ENCODE data around the gene PEX7.

Gene PEX7

GRCh38 chr6:136918706-136919105 is 96.3 kb downstream of the PEX7 start:
- Histone ChIP-seq H3K4me2 (ENCODE audit: low read depth, low read length) (no peak overlapping the region), H4K20me1 (ENCODE audit: insufficient read depth, low read length) (no peaks in the 10 kb centered on the region), H3K27ac (ENCODE audit: low read length) (no peak overlapping the region), H3F3A (ENCODE audit: insufficient read depth, low read length) (no peaks in the 10 kb centered on the region), H3K36me3 (replicated peaks; ENCODE audit: insufficient read depth, low read length) (no peaks in the 10 kb centered on the region), H3K9ac (ENCODE audit: low read length) (no peak overlapping the region), H3K79me2 (ENCODE audit: low read length) (no peaks in the 10 kb centered on the region), H2AFZ (ENCODE audit: low read length) (no peak overlapping the region), H3K9me3 (replicated peaks; ENCODE audit: insufficient read depth, low read length) (no peaks in the 10 kb centered on the region), H3K27me3 (replicated peaks; ENCODE audit: insufficient read depth, low read length) (peaks cover 14% of the 10 kb centered on the region), H3K4me3 (ENCODE audit: low read length) (no peak overlapping the region), H3K4me1 (ENCODE audit: low read length) (no peaks in the 10 kb centered on the region), H3K9me2 (replicated peaks; ENCODE audit: insufficient read depth, low read length) (no peaks in the 10 kb centered on the region)
- DNase-seq: no peak
- TF ChIP-seq EZH2 (optimal IDR thresholded peaks at IDR 0.05; ENCODE audit: low read depth, low read length) (no peak), CTCF (IDR thresholded peaks at IDR 0.05; ENCODE audit: low read length) (no peak), EZH2phosphoT487 (IDR thresholded peaks at IDR 0.05; ENCODE audit: low read length) (no peak)

GRCh38 chr6:136920216-136920615 is 97.8 kb downstream of the PEX7 start:
- Histone ChIP-seq H3K9ac (ENCODE audit: low read length) (no peak overlapping the region), H4K20me1 (ENCODE audit: insufficient read depth, low read length) (no peaks in the 10 kb centered on the region), H3K27me3 (replicated peaks; ENCODE audit: insufficient read depth, low read length) (peaks cover 14% of the 10 kb centered on the region), H3K27ac (ENCODE audit: low read length) (no peak overlapping the region), H3K4me2 (ENCODE audit: low read depth, low read length) (no peak overlapping the region), H3K9me2 (replicated peaks; ENCODE audit: insufficient read depth, low read length) (no peaks in the 10 kb centered on the region), H2AFZ (ENCODE audit: low read length) (no peak overlapping the region), H3K4me3 (ENCODE audit: low read length) (no peak overlapping the region), H3K36me3 (replicated peaks; ENCODE audit: insufficient read depth, low read length) (no peaks in the 10 kb centered on the region), H3K9me3 (replicated peaks; ENCODE audit: insufficient read depth, low read length) (no peaks in the 10 kb centered on the region), H3K79me2 (ENCODE audit: low read length) (no peaks in the 10 kb centered on the region), H3K4me1 (ENCODE audit: low read length) (no peaks in the 10 kb centered on the region), H3F3A (ENCODE audit: insufficient read depth, low read length) (no peaks in the 10 kb centered on the region)
- DNase-seq: no peak
- no peak for TF ChIP-seq CTCF (IDR thresholded peaks at IDR 0.05; ENCODE audit: low read length)
- no peak for TF ChIP-seq EZH2 (optimal IDR thresholded peaks at IDR 0.05; ENCODE audit: low read depth, low read length)
- no peak for TF ChIP-seq EZH2phosphoT487 (IDR thresholded peaks at IDR 0.05; ENCODE audit: low read length)

GRCh38 chr6:136920671-136921380 is 98.4 kb downstream of the PEX7 start:
- DNase-seq: no peak
- no peak overlapping the region for H3K27ac ChIP-seq (ENCODE audit: low read length)
- no peaks in the 10 kb centered on the region for H3K4me1 ChIP-seq (ENCODE audit: low read length)
- no peak overlapping the region for H3K4me3 ChIP-seq (ENCODE audit: low read length)
- no peaks in the 10 kb centered on the region for H3F3A ChIP-seq (ENCODE audit: insufficient read depth, low read length)
- no peak overlapping the region for H2AFZ ChIP-seq (ENCODE audit: low read length)
- no peaks in the 10 kb centered on the region for H3K36me3 ChIP-seq (replicated peaks; ENCODE audit: insufficient read depth, low read length)
- H4K20me1 ChIP-seq (ENCODE audit: insufficient read depth, low read length): no peaks in the 10 kb centered on the region
- no peaks in the 10 kb centered on the region for H3K79me2 ChIP-seq (ENCODE audit: low read length)
- no peak overlapping the region for H3K9ac ChIP-seq (ENCODE audit: low read length)
- no peaks in the 10 kb centered on the region for H3K9me2 ChIP-seq (replicated peaks; ENCODE audit: insufficient read depth, low read length)
- no peak for TF ChIP-seq EZH2phosphoT487 (IDR thresholded peaks at IDR 0.05; ENCODE audit: low read length)
- no peak for TF ChIP-seq CTCF (IDR thresholded peaks at IDR 0.05; ENCODE audit: low read length)
- TF ChIP-seq EZH2 (optimal IDR thresholded peaks at IDR 0.05; ENCODE audit: low read depth, low read length): no peak
- peak overlapping the region; percentile 81; the same call in 1 of the 2 replicates for H3K4me2 ChIP-seq (ENCODE audit: low read depth, low read length)
- peaks cover 14% of the 10 kb centered on the region for H3K27me3 ChIP-seq (replicated peaks; ENCODE audit: insufficient read depth, low read length)
- H3K9me3 ChIP-seq (replicated peaks; ENCODE audit: insufficient read depth, low read length): no peaks in the 10 kb centered on the region
